HepG2 (cell line): ENCODE results near the gene CFAP46. TPM values are rescaled to one million over a fixed set of nuclear protein-coding genes. Genes with fewer than 3 reads are reported as not detected.

ENCODE experiments used
- ATAC-seq: fragments of 200-7000 bp; cut with Tn5 transposase; 3 replicates; pipeline ENCODE4 v1.9.1; 2020; ENCODE audit warnings: mild to moderate bottlenecking, moderate library complexity
- BruUV-seq: library from RNA; stranded (reverse); fragments of 400-500 nt; replicated peaks from 2 replicates; lab custom pipeline; 2021; lab: Mats Ljungman, UMichigan
- CTCF ChIA-PET: fragments of 300-600 bp; formaldehyde crosslinking; extraction: SDS; loops from one replicate; lab custom pipeline; 2021; ENCODE audit warnings: low total read pairs, inconsistent platforms, low intra/inter-chr PET ratio; lab: Yijun Ruan, JAX
- POLR2A ChIA-PET: fragments of 350-600 bp; sonication (Branson Sonifier 250); formaldehyde crosslinking; loops from one replicate; lab custom pipeline; 2020; ENCODE audit warnings: antibody characterized with exemption, inconsistent platforms; lab: Yijun Ruan, JAX
- DNase-seq: peaks from one replicate; pipeline ENCODE4 v3.0.0-alpha.2; 2015; ENCODE audit warnings: low spot score
- FAIRE-seq: peaks from 3 replicates; lab custom pipeline; 2011; peaks lifted over from hg19 to GRCh38; lab: Jason Lieb, UNC
- H2AFZ ChIP-seq: one replicate; pipeline ENCODE4 v1.6.1; 2011; ENCODE audit warnings: low read length, inconsistent platforms
- H3K27ac ChIP-seq: fragments of 300-600 bp; 3 replicates; pipeline ENCODE4 v1.8.0; 2011; ENCODE audit warnings: mixed run types, mild to moderate bottlenecking, mixed read lengths, low read length, inconsistent platforms; ENCODE audit not compliant: insufficient read depth; ENCODE audit errors: extremely low read length
- H3K27me3 ChIP-seq, 2 experiments: fragments of 200-600 bp in 1 of 2; 2 replicates in 1 of 2; 3 replicates in 1 of 2; pipeline versions ENCODE4 v1.6.0 to v1.8.0; 2011; ENCODE audit warnings: low read length in 2 of 2, mild to moderate bottlenecking in 2 of 2, moderate library complexity in 2 of 2, inconsistent platforms in 1 of 2; ENCODE audit not compliant: insufficient read depth in 2 of 2, control insufficient read depth in 1 of 2
- H3K36me3 ChIP-seq, 2 experiments: fragments of 200-600 bp in 1 of 2; replicated peaks in 1 of 2; 2 replicates in 1 of 2; 3 replicates in 1 of 2; pipeline versions ENCODE4 v1.5.1 to v1.8.0; 2011; ENCODE audit warnings: low read length in 2 of 2, inconsistent platforms in 1 of 2; ENCODE audit not compliant: insufficient read depth in 2 of 2, control insufficient read depth in 1 of 2
- H3K4me1 ChIP-seq: 2 replicates; pipeline ENCODE4 v1.5.1; 2012; ENCODE audit warnings: low read length, inconsistent platforms; ENCODE audit not compliant: insufficient read depth
- H3K4me2 ChIP-seq: 2 replicates; pipeline ENCODE4 v1.6.0; 2011; ENCODE audit warnings: low read depth, low read length, inconsistent platforms
- H3K4me3 ChIP-seq, 3 experiments: fragments of 200-600 bp in 1 of 3; sonication (generic), shearing (Covaris generic) in 1 of 3; replicated peaks in 1 of 3; 2 replicates each; pipeline ENCODE4 v1.5.1; 2011 to 2016; ENCODE audit warnings: low read length in 3 of 3, inconsistent platforms in 2 of 3, low read depth in 2 of 3, mild to moderate bottlenecking in 2 of 3, control low read depth in 1 of 3, mixed read lengths in 1 of 3; ENCODE audit not compliant: insufficient read depth in 1 of 3
- H3K79me2 ChIP-seq: one replicate; pipeline ENCODE4 v1.6.1; 2011; ENCODE audit warnings: low read length, inconsistent platforms; ENCODE audit not compliant: insufficient read depth
- H3K9ac ChIP-seq: 2 replicates; pipeline ENCODE4 v1.6.0; 2011; ENCODE audit warnings: mild to moderate bottlenecking, low read depth, low read length, inconsistent platforms; ENCODE audit not compliant: insufficient read depth
- H3K9me3 ChIP-seq: 2 replicates; pipeline ENCODE4 v1.5.1; 2012; ENCODE audit warnings: mild to moderate bottlenecking, low read length
- H4K20me1 ChIP-seq: 2 replicates; pipeline ENCODE4 v1.6.0; 2011; ENCODE audit warnings: inconsistent platforms, mild to moderate bottlenecking, low read length, moderate library complexity; ENCODE audit not compliant: insufficient read depth
- CEBPB ChIP-seq: IDR thresholded peaks from 2 replicates; pipeline ENCODE4 v1.6.1; 2011; ENCODE audit warnings: low read depth, low read length, improper control_type of control experiment, borderline replicate concordance
- IRF2 ChIP-seq: IDR thresholded peaks from 2 replicates; pipeline ENCODE4 v1.6.1; 2018; ENCODE audit warnings: missing genetic modification reagents, missing compliant biosample characterization
- JUN ChIP-seq: sonication (generic); formaldehyde crosslinking; IDR thresholded peaks from 2 replicates; pipeline ENCODE4 v1.4.0; 2020; ENCODE audit warnings: mild to moderate bottlenecking, missing genetic modification reagents
- SRSF1 ChIP-seq: fragments of 200-400 bp; formaldehyde crosslinking; optimal IDR thresholded peaks from 2 replicates; pipeline ENCODE3; 2017; ENCODE audit warnings: mild to moderate bottlenecking, low read depth, low read length, moderate library complexity
- ZKSCAN1 ChIP-seq: fragments of 150-350 bp; IDR thresholded peaks from 2 replicates; pipeline ENCODE4 v1.6.1; 2014; ENCODE audit warnings: low read length
- WGBS: methylation state at CpG from one replicate; pipeline ENCODE4 v1.1.6; 2017; ENCODE audit warnings: low lambda C conversion rate; 5-methylcytosine and 5-hydroxymethylcytosine counted together
- in situ Hi-C: cut with HindIII; loops from 2 replicates; pipeline ENCODE4 v1.10.0; 2017; ENCODE audit warnings: low pct_unique_long_range_greater_than_20kb; ENCODE audit not compliant: extremely low pct_ligation_motif_present
- intact Hi-C: fragments of 100-400 bp; cut with micrococcal nuclease; formaldehyde crosslinking; loops from one replicate; pipeline ENCODE4 v1.10.0; 2022; ENCODE audit not compliant: unreplicated experiment
- polyA plus RNA-seq, 8 experiments: library from polyadenylated mRNA; depleted of rRNA in 3 of 8; stranded (reverse) in 7 of 8; unstranded in 1 of 8; fragments of >200 nt; fragmentation: Illumina TruSeq in 4 of 8; extraction: Trizol in 4 of 8; gene quantifications; 2 replicates each; pipeline versions ENCODE4 v1.2.1 to v1.2.3, GENCODE V29; 2011 to 2016; ENCODE audit warnings: low read depth in 4 of 8, missing spikeins in 1 of 8, mixed read lengths in 1 of 8; ENCODE audit not compliant: insufficient read depth in 1 of 8
- total RNA-seq, 5 experiments: library from RNA; depleted of rRNA; stranded (reverse); fragments of >200 nt; fragmentation: Illumina TruSeq; extraction: Trizol; gene quantifications; 2 replicates each; pipeline ENCODE4 v1.2.3, GENCODE V29; 2016; ENCODE audit warnings: low read depth in 1 of 5
- TF ChIP-seq, protein P1 (sequence below): sonication (generic); formaldehyde crosslinking; IDR thresholded peaks from 2 replicates; pipeline ENCODE4 v1.9.0; 2022; ENCODE audit warnings: low read depth, missing genetic modification reagents

The CFAP46 gene
- total and polyA plus RNA-seq, 2 of the 13 experiments (the other 11 are each of a cell fraction or from before 2014, with no cell fraction given): 0.24 to 0.84 TPM

DNA sequence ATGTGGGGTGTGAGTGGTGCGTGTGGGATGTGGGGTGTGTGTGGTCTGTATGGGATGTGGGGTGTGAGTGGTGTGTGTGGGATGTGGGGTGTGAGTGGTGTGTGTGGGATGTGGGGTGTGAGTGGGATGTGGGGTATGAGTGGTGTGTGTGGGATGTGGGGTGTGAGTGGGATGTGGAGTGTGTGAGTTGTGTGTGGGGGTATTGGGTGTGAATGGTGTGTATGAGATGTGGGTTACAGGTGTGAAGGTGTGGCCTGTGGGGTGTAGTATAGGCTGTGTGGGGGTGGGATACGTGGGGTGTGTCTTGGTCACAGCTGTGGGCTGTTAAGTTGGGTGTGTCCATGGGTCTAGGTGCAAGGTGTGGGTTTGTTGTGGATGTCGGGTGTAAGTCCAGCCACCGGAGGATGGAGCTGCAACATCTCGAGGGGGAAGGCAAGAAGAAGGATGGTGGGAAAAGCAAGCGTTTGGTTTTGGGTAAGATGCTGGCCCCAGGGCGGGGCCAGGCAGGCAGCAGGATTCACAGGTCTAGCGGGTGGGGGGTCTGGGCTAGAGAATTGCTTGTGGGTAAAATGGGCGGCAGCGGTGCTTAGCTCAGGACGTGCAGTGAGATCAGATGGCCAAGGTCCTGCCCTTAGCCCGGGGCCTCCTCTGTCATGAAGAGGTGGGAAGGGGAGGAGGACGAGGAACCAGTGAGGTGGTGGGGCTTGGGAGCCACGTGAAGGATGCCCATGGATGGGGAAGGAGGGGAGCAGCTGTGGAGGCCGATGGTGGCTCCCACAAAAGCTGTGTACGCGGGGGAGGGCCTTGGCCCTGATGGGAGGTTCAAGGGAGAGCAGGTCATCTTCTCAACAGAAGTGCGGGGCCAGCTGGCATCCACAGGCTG lies 60.1 kb downstream of the CFAP46 start (continued):
- TF ChIP-seq ZKSCAN1 (no peak), SRSF1 (no peak), JUN (CRISPR knock-in tag) (no peak), CEBPB (no peak), IRF2 (CRISPR knock-in tag) (no peak)

DNA sequence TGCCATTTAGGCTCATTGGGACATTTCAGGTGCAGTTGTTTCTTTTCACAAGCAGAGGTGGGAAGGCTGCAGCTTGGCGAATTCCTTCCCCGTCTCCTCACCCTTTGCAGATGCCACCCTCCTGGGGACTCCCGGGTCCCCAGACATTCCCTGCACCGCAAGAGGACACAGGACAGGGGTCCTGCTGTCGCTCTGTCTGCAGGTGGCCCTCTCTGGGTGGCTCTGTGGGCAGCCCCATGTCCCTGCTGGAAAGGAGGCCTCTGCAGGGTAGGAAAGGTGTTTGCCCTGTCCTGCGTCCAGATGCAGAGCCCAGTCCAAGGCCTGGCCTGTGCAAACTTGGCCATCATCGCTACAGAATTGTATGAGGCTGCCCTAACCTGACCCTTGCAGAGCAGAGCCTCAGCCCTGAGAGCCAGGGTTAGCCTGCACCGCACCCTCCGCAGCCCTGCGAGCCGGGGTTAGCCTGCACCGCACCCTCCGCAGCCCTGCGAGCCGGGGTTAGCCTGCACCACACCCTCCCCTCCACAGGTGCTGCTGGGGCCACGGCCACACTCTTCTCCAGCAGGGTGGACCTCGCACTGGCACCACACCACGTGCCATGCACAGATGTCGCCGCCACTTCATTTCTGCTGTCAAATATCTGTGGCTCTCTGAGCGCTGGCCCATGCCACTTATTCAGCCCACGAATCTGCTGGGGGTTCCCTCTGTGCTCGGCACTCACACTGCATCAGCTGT lies 61.0 kb downstream of the CFAP46 start:
- CTCF ChIA-PET: no interaction called here
- ATAC-seq: no peak
- BruUV-seq: no TSS peak
- Histone ChIP-seq H3K4me2 (no peak overlapping the region), H4K20me1 (no peaks in the 10 kb centered on the region), H3K9ac (no peak overlapping the region), H3K27ac (no peak overlapping the region), H3K9me3 (no peaks in the 10 kb centered on the region), H2AFZ (no peak overlapping the region), H3K79me2 (no peaks in the 10 kb centered on the region), H3K4me1 (no peaks in the 10 kb centered on the region), H3K27me3 (peaks cover 13 to 60% of the 10 kb centered on the region in 2 experiments; a peak in 4 of 5 replicates), H3K4me3 (no peak overlapping the region), H3K36me3 (no peaks in the 10 kb centered on the region)
- WGBS: 5% methylated on average over 8 of the region's 23 CpGs
- in situ Hi-C loops: no loop called here
- POLR2A ChIA-PET: no interaction called here
- no peak for DNase-seq
- intact Hi-C loops: no loop called here
- no peak for FAIRE-seq
- TF ChIP-seq, protein P1, sequence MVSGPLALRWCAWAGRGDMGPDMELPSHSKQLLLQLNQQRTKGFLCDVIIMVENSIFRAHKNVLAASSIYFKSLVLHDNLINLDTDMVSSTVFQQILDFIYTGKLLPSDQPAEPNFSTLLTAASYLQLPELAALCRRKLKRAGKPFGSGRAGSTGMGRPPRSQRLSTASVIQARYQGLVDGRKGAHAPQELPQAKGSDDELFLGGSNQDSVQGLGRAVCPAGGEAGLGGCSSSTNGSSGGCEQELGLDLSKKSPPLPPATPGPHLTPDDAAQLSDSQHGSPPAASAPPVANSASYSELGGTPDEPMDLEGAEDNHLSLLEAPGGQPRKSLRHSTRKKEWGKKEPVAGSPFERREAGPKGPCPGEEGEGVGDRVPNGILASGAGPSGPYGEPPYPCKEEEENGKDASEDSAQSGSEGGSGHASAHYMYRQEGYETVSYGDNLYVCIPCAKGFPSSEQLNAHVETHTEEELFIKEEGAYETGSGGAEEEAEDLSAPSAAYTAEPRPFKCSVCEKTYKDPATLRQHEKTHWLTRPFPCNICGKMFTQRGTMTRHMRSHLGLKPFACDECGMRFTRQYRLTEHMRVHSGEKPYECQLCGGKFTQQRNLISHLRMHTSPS (CRISPR knock-in tag): no peak
